Suprapubic skin (tissue), 3 donors: Measurements from ENCODE around the gene ITLN1.
"Not testable (repeated sequence)": the region's sequence is repeated elsewhere in the genome, so short reads cannot be mapped to it uniquely, and the experiment has no call there.

ENCODE experiments used
- POLR2A ChIP-seq, 2 donors: fragments of 450-650 bp; IDR thresholded peaks; one replicate each; pipeline ENCODE4 v1.6.1; 2017; ENCODE audit warnings: antibody characterized with exemption in 2 of 2, mild to moderate bottlenecking in 2 of 2, moderate library complexity in 2 of 2
- TF ChIP-seq, protein P1 (sequence below), 2 donors: fragments of 200-600 bp in 1 of 2; fragments of 450-650 bp in 1 of 2; sonication (generic) in 1 of 2; IDR thresholded peaks; one replicate each; pipeline ENCODE4 v1.5.1; 2016 to 2019; ENCODE audit warnings: antibody characterized with exemption in 2 of 2, mild to moderate bottlenecking in 1 of 2, moderate library complexity in 1 of 2

DNA sequence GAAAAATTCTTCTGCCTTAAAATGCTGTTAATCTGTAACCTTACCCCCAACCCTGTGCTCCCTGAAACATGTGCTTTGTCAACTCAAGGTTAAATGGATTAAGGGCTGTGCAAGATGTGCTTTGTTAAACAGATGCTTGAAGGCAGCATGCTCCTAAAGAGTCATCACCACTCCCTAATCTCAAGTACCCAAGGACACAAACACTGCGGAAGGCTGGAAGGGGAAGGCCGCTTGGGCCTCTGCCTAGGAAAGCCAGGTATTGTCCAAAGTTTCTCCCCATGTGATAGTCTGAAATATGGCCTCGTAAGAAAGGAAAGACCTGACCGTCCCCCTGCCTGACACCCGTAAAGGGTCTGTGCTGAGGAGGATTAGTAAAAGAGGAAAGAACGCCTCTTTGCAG is 28.2 kb upstream of the ITLN1 start:
- not testable (repeated sequence) for TF ChIP-seq POLR2A (IDR thresholded peaks at IDR 0.05)
- TF ChIP-seq, protein P1, sequence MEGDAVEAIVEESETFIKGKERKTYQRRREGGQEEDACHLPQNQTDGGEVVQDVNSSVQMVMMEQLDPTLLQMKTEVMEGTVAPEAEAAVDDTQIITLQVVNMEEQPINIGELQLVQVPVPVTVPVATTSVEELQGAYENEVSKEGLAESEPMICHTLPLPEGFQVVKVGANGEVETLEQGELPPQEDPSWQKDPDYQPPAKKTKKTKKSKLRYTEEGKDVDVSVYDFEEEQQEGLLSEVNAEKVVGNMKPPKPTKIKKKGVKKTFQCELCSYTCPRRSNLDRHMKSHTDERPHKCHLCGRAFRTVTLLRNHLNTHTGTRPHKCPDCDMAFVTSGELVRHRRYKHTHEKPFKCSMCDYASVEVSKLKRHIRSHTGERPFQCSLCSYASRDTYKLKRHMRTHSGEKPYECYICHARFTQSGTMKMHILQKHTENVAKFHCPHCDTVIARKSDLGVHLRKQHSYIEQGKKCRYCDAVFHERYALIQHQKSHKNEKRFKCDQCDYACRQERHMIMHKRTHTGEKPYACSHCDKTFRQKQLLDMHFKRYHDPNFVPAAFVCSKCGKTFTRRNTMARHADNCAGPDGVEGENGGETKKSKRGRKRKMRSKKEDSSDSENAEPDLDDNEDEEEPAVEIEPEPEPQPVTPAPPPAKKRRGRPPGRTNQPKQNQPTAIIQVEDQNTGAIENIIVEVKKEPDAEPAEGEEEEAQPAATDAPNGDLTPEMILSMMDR (IDR thresholded peaks at IDR 0.05) = not testable (repeated sequence)
